Aorta (tissue), 5 donors: ENCODE data around the gene LHFPL2. TPM values are rescaled to one million over a fixed set of nuclear protein-coding genes. Genes with fewer than 3 reads are reported as not detected.
"Not testable (repeated sequence)": the region's sequence is repeated elsewhere in the genome, so short reads cannot be mapped to it uniquely, and the experiment has no call there.

ENCODE experiments used
- ATAC-seq: fragments of 200-7000 bp; cut with Tn5 transposase; one replicate; pipeline ENCODE4 v1.9.1; 2022; ENCODE audit warnings: moderate library complexity; ENCODE audit not compliant: low FRiP score
- DNase-seq, 2 donors: peaks; one replicate each; pipeline ENCODE4 v3.0.0-alpha.2; 2020
- H3K27ac ChIP-seq, 2 donors: one replicate each; pipeline ENCODE4 v1.5.1; 2013; ENCODE audit warnings: low read length in 2 of 2, mild to moderate bottlenecking in 2 of 2, moderate library complexity in 2 of 2, control low read depth in 1 of 2, inconsistent platforms in 1 of 2, low read depth in 1 of 2
- H3K27me3 ChIP-seq, 2 donors: one replicate each; pipeline ENCODE4 v1.6.1; 2013; ENCODE audit warnings: control low read depth in 1 of 2, low read length in 1 of 2, mild to moderate bottlenecking in 1 of 2, moderate library complexity in 1 of 2; ENCODE audit not compliant: insufficient read depth in 2 of 2, control insufficient read depth in 1 of 2
- H3K36me3 ChIP-seq, 2 donors: one replicate each; pipeline ENCODE4 v1.6.1; 2013; ENCODE audit warnings: control low read depth in 1 of 2, low read length in 1 of 2, mild to moderate bottlenecking in 1 of 2; ENCODE audit not compliant: insufficient read depth in 2 of 2, control insufficient read depth in 1 of 2
- H3K4me1 ChIP-seq, 2 donors: one replicate each; pipeline ENCODE4 v1.6.1; 2013; ENCODE audit warnings: low read length in 2 of 2, control low read depth in 1 of 2, mild to moderate bottlenecking in 1 of 2, moderate library complexity in 1 of 2; ENCODE audit not compliant: insufficient read depth in 2 of 2, control insufficient read depth in 1 of 2
- H3K4me3 ChIP-seq, 2 donors: one replicate each; pipeline ENCODE4 v1.5.1; 2013; ENCODE audit warnings: low read length in 2 of 2, control low read depth in 1 of 2, mild to moderate bottlenecking in 1 of 2
- H3K9me3 ChIP-seq: one replicate; pipeline ENCODE4 v1.6.1; 2013; ENCODE audit warnings: mild to moderate bottlenecking, low read length; ENCODE audit not compliant: control insufficient read depth
- WGBS, 2 donors: extraction: QIAGEN DNeasy Blood & Tissue Kit; methylation state at CpG; one replicate each; pipeline ENCODE4 v1.1.7; 2013; 5-methylcytosine and 5-hydroxymethylcytosine counted together
- intact Hi-C, 2 donors: fragments of 100-400 bp; cut with DNase I; formaldehyde crosslinking; loops; one replicate each; pipeline versions ENCODE4 v1.14.2 to v1.15.0; 2022
- polyA plus RNA-seq, 2 donors: library from polyadenylated mRNA; stranded (reverse); fragments of 200-250 nt; gene quantifications; one replicate each; pipeline ENCODE4 v1.2.3, GENCODE V29; 2013
- total RNA-seq, 2 donors: library from RNA; stranded (reverse); fragmentation: NEBNext Ultra II Directional; extraction: Animal tissue kit (Norgen Biotek cat#: 25700); gene quantifications; one replicate each; pipeline ENCODE4 v1.2.1, GENCODE V29; 2021
- donor health status: healthy with polysubstance abuse.
- donor health status: Bipolar disorder and iron deficiency.
- donor health status: DM: no; HTN: no; CAD: no.
- donor health status: DM: no; HTN: no; CAD: no.
- donor health status: DM: yes; HTN: yes; CAD: no.

Gene LHFPL2
- total and polyA plus RNA-seq, 4 donors = 16.4 to 43.1 (median 29.3) TPM

DNA sequence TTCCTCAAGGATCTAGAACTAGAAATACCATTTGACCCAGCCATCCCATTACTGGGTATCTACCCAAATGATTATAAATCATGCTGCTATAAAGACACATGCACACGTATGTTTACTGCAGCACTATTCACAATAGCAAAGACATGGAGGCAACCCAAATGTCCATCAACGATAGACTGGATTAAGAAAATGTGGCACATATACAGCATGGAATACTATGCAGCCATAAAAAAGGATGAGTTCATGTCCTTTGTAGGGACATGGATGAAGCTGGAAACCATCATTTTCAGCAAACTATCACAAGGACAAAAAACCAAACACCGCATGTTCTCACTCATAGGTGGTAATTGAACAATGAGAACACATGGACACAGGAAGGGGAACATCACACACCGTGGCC lies 38.9 kb upstream of the LHFPL2 start:
- H3K27me3 ChIP-seq, ATAC-seq, intact Hi-C loops, H3K27ac ChIP-seq, H3K4me3 ChIP-seq, DNase-seq, H3K9me3 ChIP-seq, H3K4me1 ChIP-seq, H3K36me3 ChIP-seq: not testable (repeated sequence)
- WGBS, 2 donors = 68 to 97% methylated on average over 4 of the region's 4 CpGs

DNA sequence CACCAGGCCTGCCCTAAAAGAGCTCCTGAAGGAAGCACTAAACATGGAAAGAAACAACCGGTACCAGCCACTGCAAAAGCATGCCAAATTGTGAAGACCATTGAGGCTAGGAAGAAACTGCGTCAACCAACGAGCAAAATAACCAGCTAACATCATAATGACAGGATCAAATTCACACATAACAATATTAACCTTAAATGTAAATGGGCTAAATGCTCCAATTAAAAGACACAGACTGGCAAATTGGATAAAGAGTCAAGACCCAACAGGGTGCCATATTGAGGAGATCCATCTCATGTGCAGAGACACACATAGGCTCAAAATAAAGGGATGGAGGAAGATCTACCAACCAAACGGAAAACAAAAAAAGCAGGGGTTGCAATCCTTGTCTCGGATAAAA lies 35.3 kb upstream of the LHFPL2 start:
- DNase-seq, H3K9me3 ChIP-seq, H3K4me3 ChIP-seq, H3K36me3 ChIP-seq, H3K4me1 ChIP-seq, H3K27me3 ChIP-seq, ATAC-seq, H3K27ac ChIP-seq, intact Hi-C loops: not testable (repeated sequence)
- 95 to 98% methylated on average over 5 of the region's 5 CpGs for WGBS, 2 donors

DNA sequence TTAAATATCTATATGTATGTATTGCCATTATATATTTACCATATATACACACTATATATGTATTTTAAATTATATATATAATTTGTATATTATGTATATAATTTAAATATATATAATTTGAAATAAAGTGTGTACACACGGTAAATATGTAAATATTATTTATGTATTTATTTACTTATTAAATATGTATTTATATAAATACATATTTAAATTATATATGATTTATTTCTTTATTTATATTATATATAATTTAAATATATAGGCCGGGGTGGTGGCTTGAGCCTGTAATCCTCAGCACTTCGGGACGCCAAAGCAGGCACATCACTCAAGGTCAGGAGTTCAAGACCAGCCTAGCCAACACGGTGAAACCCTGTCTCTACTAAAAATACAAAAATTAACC lies 31.3 kb upstream of the LHFPL2 start:
- Histone ChIP-seq H3K4me3 (no peak overlapping the region), H3K4me1 (peaks cover 0 to 5% of the 10 kb centered on the region in 2 donors), H3K27me3 (no peaks in the 10 kb centered on the region), H3K27ac (no peak overlapping the region), H3K9me3 (no peaks in the 10 kb centered on the region), H3K36me3 (no peaks in the 10 kb centered on the region)
- 96 to 97% methylated on average over 5 of the region's 5 CpGs for WGBS, 2 donors
- no peak for DNase-seq
- intact Hi-C loops = no loop called here
- no peak for ATAC-seq

DNA sequence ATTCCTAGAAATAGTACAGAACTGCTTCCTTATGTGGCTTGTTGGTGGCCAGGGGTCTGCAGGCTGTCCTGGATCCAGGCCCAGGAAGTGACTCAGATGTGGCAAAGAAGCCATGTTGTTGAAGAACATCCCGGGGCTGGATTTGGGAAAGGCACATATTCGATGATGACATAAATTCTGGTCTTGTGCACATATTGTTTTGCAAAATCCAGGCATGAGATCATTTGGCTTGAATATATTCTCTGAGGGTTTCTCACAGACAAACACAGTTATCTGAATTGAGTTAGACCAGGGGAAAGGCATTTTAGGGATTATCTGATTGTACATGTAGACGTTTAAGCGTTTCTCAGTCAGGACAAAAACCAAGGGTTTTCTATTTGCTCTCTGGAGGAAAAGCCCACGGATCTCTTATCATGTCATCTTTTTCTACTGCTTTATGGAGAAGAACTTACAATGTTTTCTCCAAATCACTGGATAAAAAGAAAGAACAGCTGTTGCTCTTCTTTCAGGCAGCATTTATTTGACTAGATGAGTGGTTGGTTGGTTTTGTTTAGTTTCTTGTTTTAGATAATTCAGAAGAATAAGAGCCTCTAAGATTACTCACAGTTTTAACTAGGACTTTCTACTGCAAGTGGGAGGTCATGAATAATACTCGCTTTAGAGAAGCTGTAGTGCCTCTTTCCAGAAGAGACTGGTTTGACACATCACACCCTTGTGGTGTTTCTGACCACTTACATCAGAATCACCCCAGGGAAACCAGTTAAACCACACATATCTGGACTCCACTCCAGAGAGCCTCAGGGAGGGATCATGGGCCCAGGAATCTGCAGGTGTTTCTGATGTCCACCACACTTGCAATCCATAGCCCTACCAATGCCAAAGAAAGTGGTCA lies 29.5 kb upstream of the LHFPL2 start:
- DNase-seq (peak; percentile 76 to 78), ATAC-seq (peak; percentile 90)
- no peaks in the 10 kb centered on the region for H3K9me3 ChIP-seq
- intact Hi-C loops = no loop called here
- H3K4me1 ChIP-seq = peaks cover 0 to 5% of the 10 kb centered on the region in 2 donors
- H3K4me3 ChIP-seq = no peak overlapping the region
- 5 to 9% methylated on average over 6 of the region's 6 CpGs for WGBS, 2 donors
- no peak overlapping the region for H3K27ac ChIP-seq
- H3K27me3 ChIP-seq = no peaks in the 10 kb centered on the region
- H3K36me3 ChIP-seq = no peaks in the 10 kb centered on the region

DNA sequence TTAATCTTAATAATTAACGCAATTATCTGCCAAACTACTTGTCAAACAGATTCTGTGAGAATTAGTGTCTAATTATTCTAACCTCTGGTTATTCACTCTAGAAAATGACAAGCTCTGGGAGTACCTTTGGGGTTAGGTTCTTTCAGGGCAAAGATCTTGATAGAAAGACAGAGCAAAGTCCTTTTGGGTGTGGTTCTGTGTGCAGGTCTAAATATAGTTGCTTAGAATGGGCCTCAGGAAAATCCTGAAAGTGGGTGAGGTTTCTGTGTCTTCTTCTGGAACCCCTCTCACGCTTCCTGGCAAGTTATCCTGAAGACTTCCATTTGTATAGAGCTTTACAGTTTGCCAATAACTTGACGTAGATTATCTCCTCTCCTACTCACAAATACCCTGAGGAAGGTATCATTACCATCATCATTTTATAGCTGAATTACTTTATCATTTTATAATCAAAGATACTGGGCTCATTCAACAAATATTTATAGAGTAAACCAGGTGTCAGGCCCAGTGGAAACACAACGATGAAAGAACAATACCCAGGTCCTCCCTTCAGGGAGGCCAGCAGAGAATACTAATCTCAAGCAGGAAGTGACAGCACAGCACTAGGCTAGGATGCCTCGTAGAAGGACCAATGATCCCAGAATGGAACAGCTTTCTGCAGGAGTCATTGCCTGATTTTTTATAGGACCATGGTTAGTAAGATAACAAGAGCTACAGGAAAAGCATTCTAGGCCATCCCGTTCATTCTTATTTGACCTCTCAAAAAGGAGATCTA lies 27.6 kb upstream of the LHFPL2 start:
- Histone ChIP-seq H3K4me1 (peaks cover 0 to 5% of the 10 kb centered on the region in 2 donors), H3K4me3 (no peak overlapping the region), H3K36me3 (no peaks in the 10 kb centered on the region), H3K27me3 (no peaks in the 10 kb centered on the region), H3K9me3 (no peaks in the 10 kb centered on the region), H3K27ac (no peak overlapping the region)
- 88 to 91% methylated on average over 6 of the region's 6 CpGs for WGBS, 2 donors
- ATAC-seq (no peak), DNase-seq (no peak)
- intact Hi-C loops = no loop called here

DNA sequence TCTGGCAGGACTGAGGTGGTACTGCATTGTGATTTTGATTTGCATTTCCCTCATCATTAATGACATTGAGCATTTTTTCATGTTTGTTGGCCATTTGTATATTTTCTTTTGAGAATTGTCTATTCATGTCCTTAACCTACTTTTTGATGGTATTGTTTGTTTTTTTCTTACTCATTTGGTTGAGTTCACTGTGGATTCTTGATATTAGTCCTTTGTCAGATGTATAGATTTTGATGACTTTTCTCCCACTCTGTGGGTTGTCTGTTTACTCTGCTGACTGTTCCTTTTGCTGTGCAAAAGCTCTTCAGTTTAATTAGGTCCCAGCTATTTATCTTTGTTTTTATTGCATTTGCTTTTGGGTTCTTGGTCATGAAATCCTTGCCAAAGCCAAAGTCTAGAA lies 25.3 kb upstream of the LHFPL2 start:
- H3K4me1 ChIP-seq, H3K27me3 ChIP-seq, H3K27ac ChIP-seq, ATAC-seq, DNase-seq, H3K4me3 ChIP-seq, H3K36me3 ChIP-seq, intact Hi-C loops, H3K9me3 ChIP-seq: not testable (repeated sequence)

DNA sequence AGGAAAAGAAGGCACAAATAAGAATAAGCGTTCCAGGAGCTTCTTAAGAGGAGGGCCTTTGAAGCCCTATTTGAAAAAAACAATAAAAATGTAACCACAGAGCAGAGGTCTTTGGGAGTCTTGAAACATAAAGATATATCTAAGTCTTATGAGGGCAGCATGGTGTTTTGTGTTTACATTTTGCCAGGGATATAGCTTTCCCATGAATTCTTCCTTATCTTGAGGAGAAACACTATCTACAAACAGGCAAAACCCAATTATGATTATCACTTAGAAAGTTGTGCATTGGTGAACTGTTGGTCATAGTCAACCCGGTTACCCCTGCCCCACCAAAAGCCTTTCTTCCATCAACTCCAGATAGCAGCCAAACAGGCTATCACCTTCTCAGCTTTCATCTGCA lies 23.6 kb upstream of the LHFPL2 start:
- WGBS, 2 donors = 93 to 94% methylated on average over 2 of the region's 2 CpGs
- H3K27ac ChIP-seq = no peak overlapping the region
- no peak for ATAC-seq

DNA sequence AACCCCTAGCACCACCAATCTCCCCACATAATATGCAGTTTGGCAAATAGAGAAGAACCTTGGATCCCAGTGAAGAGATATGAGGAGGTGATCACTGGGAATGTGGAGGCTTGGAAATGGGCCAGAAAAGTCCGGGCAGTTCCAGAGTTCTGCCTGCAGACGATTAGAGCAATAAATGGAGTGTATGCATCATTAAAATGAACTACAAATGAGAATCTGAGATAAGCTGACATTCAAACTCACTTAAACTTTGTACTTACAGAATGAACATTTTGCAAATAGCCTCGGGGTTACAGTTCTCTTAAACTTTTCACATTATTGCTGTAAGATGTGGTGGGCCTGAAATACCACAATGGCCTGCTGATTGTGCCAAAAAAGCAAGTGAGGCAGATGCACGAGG lies 23.0 kb upstream of the LHFPL2 start:
- Histone ChIP-seq H3K4me1 (no peaks in the 10 kb centered on the region), H3K27me3 (no peaks in the 10 kb centered on the region), H3K9me3 (no peaks in the 10 kb centered on the region), H3K36me3 (no peaks in the 10 kb centered on the region), H3K4me3 (no peak overlapping the region), H3K27ac (no peak overlapping the region)
- WGBS, 2 donors = 23 to 27% methylated on average over 4 of the region's 4 CpGs
- intact Hi-C loops = no loop called here
- ATAC-seq = no peak
- no peak for DNase-seq

More for the DNA sequence above, 23.6 kb upstream of the LHFPL2 start:
- Histone ChIP-seq H3K4me3 (no peak overlapping the region), H3K9me3 (no peaks in the 10 kb centered on the region), H3K36me3 (no peaks in the 10 kb centered on the region), H3K27me3 (no peaks in the 10 kb centered on the region), H3K4me1 (no peaks in the 10 kb centered on the region)
- DNase-seq = no peak
- intact Hi-C loops = no loop called here
